Stimulated activated naive B cell treated with anti-CD40 and anti-IgM and Interleukin-4, amounts not matched to agents 10 μg/mL and 1 μg/mL and 100 μg/mL, for 72 hours (primary cell): ENCODE data around the gene PCDHA6.
"Not testable (repeated sequence)": the region's sequence is repeated elsewhere in the genome, so short reads cannot be mapped to it uniquely, and the experiment has no call there.

Source experiments
- ATAC-seq, 2 donors: fragments of 150-1000 bp; cut with Tn5 transposase; replicated peaks; 2 replicates each; pipeline ENCODE4 v1.10.0; 2021; ENCODE audit warnings: moderate library complexity in 1 of 2
- DNase-seq: peaks from one replicate; pipeline ENCODE4 v3.0.0; 2021
- H3K27ac Mint-ChIP-seq: one replicate; pipeline ENCODE4 v1.8.0; 2022; ENCODE audit warnings: mild to moderate bottlenecking, mixed read lengths
- H3K27me3 Mint-ChIP-seq, 2 donors: one replicate each; pipeline ENCODE4 v1.8.0; 2022; ENCODE audit warnings: mixed read lengths in 2 of 2
- H3K36me3 Mint-ChIP-seq, 2 donors: one replicate each; pipeline ENCODE4 v1.8.0; 2022; ENCODE audit warnings: mixed read lengths in 2 of 2, mild to moderate bottlenecking in 1 of 2
- H3K4me1 Mint-ChIP-seq, 2 donors: one replicate each; pipeline ENCODE4 v1.8.0; 2022; ENCODE audit warnings: mixed read lengths in 2 of 2, mild to moderate bottlenecking in 1 of 2
- H3K4me3 Mint-ChIP-seq, 2 donors: one replicate each; pipeline ENCODE4 v1.8.0; 2022; ENCODE audit warnings: mild to moderate bottlenecking in 2 of 2, mixed read lengths in 2 of 2, moderate library complexity in 1 of 2
- H3K9me3 Mint-ChIP-seq, 2 donors: one replicate each; pipeline ENCODE4 v1.8.0; 2022; ENCODE audit warnings: mixed read lengths in 2 of 2, mild to moderate bottlenecking in 1 of 2

The PCDHA6 gene

GRCh38 chr5:140862441-140863295, 34.9 kb downstream of the PCDHA6 start:
- H3K27me3 Mint-ChIP-seq, result peaks cover 3 to 19% of the 10 kb centered on the region in 2 donors
- peaks cover 3 to 4% of the 10 kb centered on the region in 2 donors for H3K9me3 Mint-ChIP-seq
- no peak overlapping the region for H3K4me3 Mint-ChIP-seq
- H3K27ac Mint-ChIP-seq, result no peak overlapping the region
- ATAC-seq (no peak), DNase-seq (no peak)
- H3K4me1 Mint-ChIP-seq, result no peaks in the 10 kb centered on the region
- H3K36me3 Mint-ChIP-seq, result peaks cover 1 to 3% of the 10 kb centered on the region in 2 donors

- Mint-ChIP-seq H3K36me3 (peaks cover 0 to 3% of the 10 kb centered on the region in 2 donors), H3K4me1 (no peaks in the 10 kb centered on the region), H3K27ac (no peak within 1 kb of the TSS), H3K9me3 (peaks cover 0 to 3% of the 10 kb centered on the region in 2 donors), H3K4me3 (no peak within 1 kb of the TSS), H3K27me3 (peaks cover 4 to 18% of the 10 kb centered on the region in 2 donors)
- DNase-seq (no peak), ATAC-seq (no peak)
Observed at GRCh38 chr5:140868721-140869554, 41.2 kb downstream of the PCDHA6 start, which contains the start of gene PCDHA11. PCDHA11 (plus strand) TSS chr5:140868957; CDS start chr5:140869104, 147 bp downstream.

- ATAC-seq (no peak), DNase-seq (no peak)
- Mint-ChIP-seq H3K27ac (no peak overlapping the region), H3K27me3 (peaks cover 4 to 14% of the 10 kb centered on the region in 2 donors), H3K4me1 (no peaks in the 10 kb centered on the region), H3K4me3 (no peak overlapping the region), H3K36me3 (peaks cover 0 to 3% of the 10 kb centered on the region in 2 donors), H3K9me3 (peaks cover 0 to 3% of the 10 kb centered on the region in 2 donors)
Observed at GRCh38 chr5:140869555-140869886, 41.8 kb downstream of the PCDHA6 start.

- Mint-ChIP-seq H3K27me3 (peaks cover 4 to 19% of the 10 kb centered on the region in 2 donors), H3K36me3 (peaks cover 0 to 3% of the 10 kb centered on the region in 2 donors), H3K4me3 (no peak overlapping the region), H3K27ac (no peak overlapping the region), H3K4me1 (no peaks in the 10 kb centered on the region), H3K9me3 (peaks cover 0 to 3% of the 10 kb centered on the region in 2 donors)
- no peak for ATAC-seq
- DNase-seq, result no peak
Observed at GRCh38 chr5:140870221-140871201, 42.8 kb downstream of the PCDHA6 start.

GRCh38 chr5:140875085-140876065, 47.6 kb downstream of the PCDHA6 start, which contains the start of gene PCDHA12:
PCDHA12 (plus strand) TSS chr5:140875308; CDS start chr5:140875473, 165 bp downstream.
- H3K9me3 Mint-ChIP-seq, result peaks cover 2 to 4% of the 10 kb centered on the region in 2 donors
- no peak within 1 kb of the TSS for H3K4me3 Mint-ChIP-seq
- peaks cover 7 to 35% of the 10 kb centered on the region in 2 donors for H3K27me3 Mint-ChIP-seq
- DNase-seq, result no peak
- no peaks in the 10 kb centered on the region for H3K4me1 Mint-ChIP-seq
- no peak within 1 kb of the TSS for H3K27ac Mint-ChIP-seq
- peaks cover 0 to 3% of the 10 kb centered on the region in 2 donors for H3K36me3 Mint-ChIP-seq
- no peak for ATAC-seq

GRCh38 chr5:140876541-140877261, 48.9 kb downstream of the PCDHA6 start:
- DNase-seq, H3K4me3 Mint-ChIP-seq, H3K4me1 Mint-ChIP-seq, H3K27ac Mint-ChIP-seq, H3K36me3 Mint-ChIP-seq, ATAC-seq: not testable (repeated sequence)
- Mint-ChIP-seq H3K27me3 (peaks cover 15 to 46% of the 10 kb centered on the region in 2 donors), H3K9me3 (peaks cover 9 to 10% of the 10 kb centered on the region in 2 donors)

- Mint-ChIP-seq H3K27me3 (peaks cover 19 to 48% of the 10 kb centered on the region in 2 donors), H3K9me3 (peaks cover 9 to 12% of the 10 kb centered on the region in 2 donors), H3K4me1 (no peaks in the 10 kb centered on the region), H3K4me3 (no peak overlapping the region), H3K36me3 (peaks cover 0 to 7% of the 10 kb centered on the region in 2 donors), H3K27ac (no peak overlapping the region)
- ATAC-seq (no peak), DNase-seq (no peak)
Observed at GRCh38 chr5:140877262-140877581, 49.5 kb downstream of the PCDHA6 start.
